Chondrocyte (in vitro differentiated cells): ENCODE results near the gene MCF2L2. TPM values are rescaled to one million over a fixed set of nuclear protein-coding genes. Genes with fewer than 3 reads are reported as not detected.

Experiments
- DNase-seq: peaks from one replicate; pipeline ENCODE4 v3.0.0; 2021; ENCODE audit warnings: mixed read lengths, low spot score
- H3K27ac Mint-ChIP-seq: one replicate; pipeline ENCODE4 v1.8.0; 2021; ENCODE audit warnings: mild to moderate bottlenecking, moderate library complexity, mixed read lengths; ENCODE audit not compliant: unreplicated experiment
- H3K27me3 Mint-ChIP-seq: 2 replicates; pipeline ENCODE4 v1.8.0; 2021; ENCODE audit warnings: low read depth, mixed read lengths
- H3K36me3 Mint-ChIP-seq: 2 replicates; pipeline ENCODE4 v1.8.0; 2021; ENCODE audit warnings: low read depth, mixed read lengths
- H3K4me1 Mint-ChIP-seq: 2 replicates; pipeline ENCODE4 v1.8.0; 2021; ENCODE audit warnings: low read depth, mild to moderate bottlenecking, mixed read lengths
- H3K4me3 Mint-ChIP-seq: one replicate; pipeline ENCODE4 v1.8.0; 2021; ENCODE audit warnings: mild to moderate bottlenecking, moderate library complexity, mixed read lengths; ENCODE audit not compliant: unreplicated experiment
- H3K9me3 Mint-ChIP-seq: 2 replicates; pipeline ENCODE4 v1.8.0; 2021; ENCODE audit warnings: low read depth, mixed read lengths
- total RNA-seq: library from RNA; stranded (reverse); gene quantifications from 3 replicates; pipeline ENCODE4 v1.2.1, GENCODE V29; 2021
- TF ChIP-seq, protein P1 (sequence below): fragments of 200-600 bp; sonication (generic); IDR thresholded peaks from 2 replicates; pipeline ENCODE4 v1.5.0; 2021; ENCODE audit warnings: antibody characterized with exemption, mild to moderate bottlenecking, moderate library complexity

The MCF2L2 gene
- total RNA-seq, 1 donor from 2014 or later, result 2.6 TPM

DNA sequence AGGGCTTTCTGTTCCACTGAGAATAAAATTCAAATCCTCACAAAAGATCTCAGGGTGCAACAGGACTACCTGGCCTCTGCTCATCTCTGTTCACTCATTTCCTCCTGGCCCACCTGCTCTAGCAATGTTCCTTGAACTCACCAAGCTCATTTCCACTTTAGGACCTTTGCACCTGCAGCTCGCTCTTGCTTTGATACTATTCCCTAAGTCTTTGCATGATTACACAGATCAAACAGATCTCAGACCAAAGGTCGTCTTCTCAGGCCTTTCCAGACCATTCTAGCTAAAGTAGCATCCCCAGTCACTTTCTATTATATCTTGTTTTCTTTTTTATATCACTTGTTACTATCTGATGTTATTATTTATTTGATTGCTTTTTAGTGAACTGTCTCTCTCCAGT is 120.7 kb downstream of the MCF2L2 start:
- no peaks in the 10 kb centered on the region for H3K9me3 Mint-ChIP-seq
- DNase-seq, result no peak
- no peak overlapping the region for H3K27ac Mint-ChIP-seq
- H3K4me3 Mint-ChIP-seq, result no peak overlapping the region
- no peaks in the 10 kb centered on the region for H3K27me3 Mint-ChIP-seq
- TF ChIP-seq, protein P1, sequence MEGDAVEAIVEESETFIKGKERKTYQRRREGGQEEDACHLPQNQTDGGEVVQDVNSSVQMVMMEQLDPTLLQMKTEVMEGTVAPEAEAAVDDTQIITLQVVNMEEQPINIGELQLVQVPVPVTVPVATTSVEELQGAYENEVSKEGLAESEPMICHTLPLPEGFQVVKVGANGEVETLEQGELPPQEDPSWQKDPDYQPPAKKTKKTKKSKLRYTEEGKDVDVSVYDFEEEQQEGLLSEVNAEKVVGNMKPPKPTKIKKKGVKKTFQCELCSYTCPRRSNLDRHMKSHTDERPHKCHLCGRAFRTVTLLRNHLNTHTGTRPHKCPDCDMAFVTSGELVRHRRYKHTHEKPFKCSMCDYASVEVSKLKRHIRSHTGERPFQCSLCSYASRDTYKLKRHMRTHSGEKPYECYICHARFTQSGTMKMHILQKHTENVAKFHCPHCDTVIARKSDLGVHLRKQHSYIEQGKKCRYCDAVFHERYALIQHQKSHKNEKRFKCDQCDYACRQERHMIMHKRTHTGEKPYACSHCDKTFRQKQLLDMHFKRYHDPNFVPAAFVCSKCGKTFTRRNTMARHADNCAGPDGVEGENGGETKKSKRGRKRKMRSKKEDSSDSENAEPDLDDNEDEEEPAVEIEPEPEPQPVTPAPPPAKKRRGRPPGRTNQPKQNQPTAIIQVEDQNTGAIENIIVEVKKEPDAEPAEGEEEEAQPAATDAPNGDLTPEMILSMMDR, result no peak
- H3K36me3 Mint-ChIP-seq, result peaks cover 12% of the 10 kb centered on the region
- peaks cover 13% of the 10 kb centered on the region for H3K4me1 Mint-ChIP-seq

DNA sequence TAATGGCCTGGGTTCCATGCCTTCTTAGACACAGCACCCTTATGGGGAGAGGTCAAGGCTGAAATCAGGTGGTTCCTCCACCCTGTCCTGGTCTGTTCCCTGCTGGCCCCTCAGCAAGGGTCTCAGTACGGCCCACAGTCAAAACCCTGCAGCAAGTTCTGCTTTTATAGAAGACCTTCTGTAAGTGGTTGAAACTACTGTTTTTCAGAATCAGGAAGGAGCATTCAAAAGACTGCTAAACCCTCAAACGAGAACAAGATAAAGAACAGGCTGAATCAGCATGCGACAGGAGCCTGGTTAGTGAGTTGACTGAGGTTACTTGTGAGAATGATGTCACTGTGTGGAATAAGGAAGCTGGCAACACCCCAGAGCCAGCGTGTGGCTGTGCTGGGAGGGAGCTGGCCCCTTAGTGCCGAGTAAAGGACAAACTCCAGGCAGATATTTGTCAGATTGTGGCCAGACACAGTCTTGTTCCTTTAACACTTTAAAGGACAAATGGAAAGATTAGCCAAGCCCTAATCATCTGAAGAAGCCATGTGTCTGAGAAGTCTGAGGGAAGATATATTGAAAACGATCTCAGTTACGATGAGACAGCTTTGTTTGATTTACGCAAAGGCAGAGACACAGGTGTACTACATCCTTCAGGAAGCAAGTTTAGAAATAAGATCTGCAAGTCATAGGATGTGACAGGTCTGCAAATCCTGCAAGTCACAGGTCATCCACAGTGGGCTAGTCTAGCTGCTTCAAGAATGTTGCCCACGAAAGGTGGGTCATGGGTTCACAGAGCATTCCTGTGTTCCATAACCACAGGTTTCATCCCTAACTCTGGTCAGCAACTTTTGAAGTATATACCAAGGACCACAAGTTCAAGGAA is 121.4 kb downstream of the MCF2L2 start:
- H3K27me3 Mint-ChIP-seq, result no peaks in the 10 kb centered on the region
- TF ChIP-seq, protein P1, result no peak
- peak overlapping the region; percentile 77 for H3K27ac Mint-ChIP-seq
- no peak overlapping the region for H3K4me3 Mint-ChIP-seq
- peaks cover 18% of the 10 kb centered on the region for H3K4me1 Mint-ChIP-seq
- H3K36me3 Mint-ChIP-seq, result peaks cover 10% of the 10 kb centered on the region
- DNase-seq, result no peak
- H3K9me3 Mint-ChIP-seq, result no peaks in the 10 kb centered on the region

DNA sequence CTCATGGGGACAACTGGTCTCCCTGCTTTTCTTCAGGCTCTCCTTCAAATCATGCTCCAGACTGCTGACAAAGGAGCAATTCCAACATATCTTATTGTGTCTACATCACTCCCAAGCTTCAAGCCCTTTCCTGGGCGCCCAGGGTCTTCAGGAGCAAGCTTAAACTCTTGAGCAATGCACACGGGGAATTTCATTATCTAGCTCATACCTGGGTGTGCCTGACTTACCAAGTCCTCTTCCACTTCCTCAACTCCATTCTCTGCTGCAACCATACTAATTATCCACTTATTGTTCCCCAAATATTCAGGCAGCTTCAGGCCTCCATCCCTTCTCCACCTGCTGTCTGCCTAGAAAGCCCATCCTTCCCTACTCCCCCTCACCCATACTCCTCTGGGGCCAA is 124.7 kb downstream of the MCF2L2 start:
- Mint-ChIP-seq H3K36me3 (no peaks in the 10 kb centered on the region), H3K9me3 (no peaks in the 10 kb centered on the region), H3K27me3 (no peaks in the 10 kb centered on the region), H3K27ac (no peak overlapping the region), H3K4me1 (peaks cover 41% of the 10 kb centered on the region), H3K4me3 (no peak overlapping the region)
- DNase-seq, result no peak
- TF ChIP-seq, protein P1, result no peak

DNA sequence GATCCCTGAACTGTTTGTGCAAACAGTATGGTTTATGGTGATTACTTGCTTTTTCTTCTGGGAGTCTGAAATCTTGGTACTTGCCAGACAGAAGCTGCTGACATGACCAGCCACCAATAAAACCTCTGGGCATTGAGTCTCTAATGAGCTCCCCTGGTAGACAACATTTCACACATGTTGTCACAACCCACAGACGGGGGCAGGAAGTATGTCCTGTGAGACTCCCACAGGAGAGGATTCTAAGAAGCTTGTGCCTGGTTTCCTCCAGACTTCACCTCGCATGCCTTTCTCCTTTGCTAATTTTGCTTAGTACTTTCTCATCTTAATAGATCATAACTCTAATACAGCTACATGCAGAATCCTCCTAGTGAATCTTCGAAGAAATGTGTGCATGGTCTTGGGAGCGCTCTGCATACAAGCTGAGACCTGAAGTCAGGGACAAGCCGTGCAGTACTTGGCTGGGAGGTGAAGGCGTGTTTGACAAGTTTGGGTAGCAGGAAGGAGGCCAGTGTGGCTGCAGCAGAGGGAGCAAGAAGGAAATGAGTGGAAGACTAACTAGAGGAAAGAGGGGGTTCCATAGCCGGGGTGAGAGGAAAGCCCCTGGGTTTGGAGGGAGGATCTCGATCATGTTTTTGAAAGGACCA is 126.4 kb downstream of the MCF2L2 start:
- Mint-ChIP-seq H3K27ac (peak overlapping the region; percentile 68), H3K4me1 (peaks cover 44% of the 10 kb centered on the region), H3K36me3 (no peaks in the 10 kb centered on the region), H3K4me3 (no peak overlapping the region), H3K9me3 (no peaks in the 10 kb centered on the region), H3K27me3 (no peaks in the 10 kb centered on the region)
- TF ChIP-seq, protein P1, result no peak
- DNase-seq, result no peak

DNA sequence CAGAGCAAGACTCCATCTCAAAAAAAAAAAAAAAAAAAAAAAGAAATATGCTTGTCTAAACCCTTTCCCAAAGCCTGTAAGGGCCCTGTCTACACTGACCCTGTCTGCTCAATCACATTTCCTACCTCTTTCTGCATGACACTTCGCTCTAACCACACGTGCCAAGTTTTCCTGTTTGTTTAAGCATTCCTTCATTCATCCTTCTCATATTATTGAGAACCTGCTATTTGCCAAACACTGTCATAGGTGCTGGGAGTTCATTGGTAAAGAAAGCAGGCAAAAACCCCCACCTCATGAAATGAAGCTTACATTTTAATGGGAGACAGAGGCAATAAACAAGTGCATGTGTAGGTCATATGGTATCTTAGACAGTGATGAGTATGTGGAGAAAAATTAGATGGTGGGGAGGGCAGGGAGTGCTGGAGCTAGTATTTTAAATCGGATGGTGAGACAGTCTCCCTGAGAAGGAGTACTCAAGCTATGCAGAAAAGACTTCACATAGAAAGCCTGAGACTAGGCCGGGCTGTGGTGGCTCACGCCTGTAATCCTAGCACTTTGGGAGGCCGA is 127.3 kb downstream of the MCF2L2 start:
- H3K27ac Mint-ChIP-seq, result peak overlapping the region; percentile 34
- no peaks in the 10 kb centered on the region for H3K9me3 Mint-ChIP-seq
- H3K4me1 Mint-ChIP-seq, result peaks cover 40% of the 10 kb centered on the region
- TF ChIP-seq, protein P1, result no peak
- no peak for DNase-seq
- H3K36me3 Mint-ChIP-seq, result no peaks in the 10 kb centered on the region
- H3K4me3 Mint-ChIP-seq, result no peak overlapping the region
- no peaks in the 10 kb centered on the region for H3K27me3 Mint-ChIP-seq
